Activated CD4-positive, alpha-beta T cell treated with anti-CD3 and anti-CD28 coated beads, Interleukin-2, amount 50 U/mL, for 1 hour (primary cell): ENCODE data around the gene XPNPEP2.

Experiments
- DNase-seq: peaks from one replicate; pipeline ENCODE4 v3.0.0-alpha.2; 2020

Gene XPNPEP2

GRCh38 chrX:129754056-129755024 is 15.6 kb downstream of the XPNPEP2 start:
- DNase-seq: no peak

- DNase-seq: no peak
Measured at GRCh38 chrX:129755779-129756650, 17.2 kb downstream of the XPNPEP2 start.

- DNase-seq: peak; percentile 38
Measured at GRCh38 chrX:129759576-129760061, 20.8 kb downstream of the XPNPEP2 start.

GRCh38 chrX:129760155-129760554 is 21.4 kb downstream of the XPNPEP2 start:
- DNase-seq: no peak

- no peak for DNase-seq
Measured at GRCh38 chrX:129760981-129761380, 22.2 kb downstream of the XPNPEP2 start.

GRCh38 chrX:129761596-129761995 is 22.8 kb downstream of the XPNPEP2 start:
- no peak for DNase-seq

GRCh38 chrX:129762448-129762847 is 23.7 kb downstream of the XPNPEP2 start:
- DNase-seq: no peak

GRCh38 chrX:129763666-129764065 is 24.9 kb downstream of the XPNPEP2 start:
- no peak for DNase-seq

GRCh38 chrX:129768186-129768585 is 29.4 kb downstream of the XPNPEP2 start:
- DNase-seq: no peak

- DNase-seq: no peak
Measured at GRCh38 chrX:129768586-129769466, 30.0 kb downstream of the XPNPEP2 start.

- peak; percentile 66 for DNase-seq
Measured at GRCh38 chrX:129769467-129770154, 30.8 kb downstream of the XPNPEP2 start.

- DNase-seq: peak; percentile 25
Measured at GRCh38 chrX:129771266-129771995, 32.7 kb downstream of the XPNPEP2 start.

- no peak for DNase-seq
Measured at GRCh38 chrX:129772796-129773431, 34.1 kb downstream of the XPNPEP2 start.

- DNase-seq: peak; percentile 23
Measured at GRCh38 chrX:129773649-129774458, 35.1 kb downstream of the XPNPEP2 start.

- DNase-seq: peak; percentile 64
Measured at GRCh38 chrX:129777218-129778030, 38.6 kb downstream of the XPNPEP2 start.

- DNase-seq: no peak
Measured at GRCh38 chrX:129779086-129779672, 40.4 kb downstream of the XPNPEP2 start.

GRCh38 chrX:129779747-129780146 is 41.0 kb downstream of the XPNPEP2 start, which contains the start of gene SASH3:
Gene SASH3 (plus strand): TSS chrX:129779949. CDS start chrX:129780098, 149 bp downstream.
- peak; percentile 54 for DNase-seq
